NCI-H2171 treated with DMSO at 0.1 percent for 48 hours (cell line): Measurements from ENCODE around the gene TJP2.
"Not testable (repeated sequence)": the region's sequence is repeated elsewhere in the genome, so short reads cannot be mapped to it uniquely, and the experiment has no call there.

Experiments used
- DNase-seq: peaks from one replicate; lab custom pipeline; 2025; lab: John Stamatoyannopoulos, UW

Gene TJP2

GRCh38 chr9:69293156-69293555, 119.1 kb downstream of the TJP2 start:
- no peak for DNase-seq

GRCh38 chr9:69295872-69296552, 121.9 kb downstream of the TJP2 start:
- DNase-seq, result no peak

- no peak for DNase-seq
Measured at GRCh38 chr9:69297300-69297980, 123.4 kb downstream of the TJP2 start.

- DNase-seq, result no peak
Measured at GRCh38 chr9:69299315-69299714, 125.2 kb downstream of the TJP2 start.

- DNase-seq, result no peak
Measured at GRCh38 chr9:69299826-69300225, 125.7 kb downstream of the TJP2 start.

GRCh38 chr9:69303331-69303730, 129.3 kb downstream of the TJP2 start:
- DNase-seq, result no peak

- DNase-seq, result not testable (repeated sequence)
Measured at GRCh38 chr9:69306895-69307445, 132.9 kb downstream of the TJP2 start.

- DNase-seq, result no peak
Measured at GRCh38 chr9:69307446-69308205, 133.5 kb downstream of the TJP2 start.

GRCh38 chr9:69308206-69308931, 134.3 kb downstream of the TJP2 start:
- no peak for DNase-seq

GRCh38 chr9:69313175-69313574, 139.1 kb downstream of the TJP2 start:
- no peak for DNase-seq

GRCh38 chr9:69314547-69314946, 140.5 kb downstream of the TJP2 start:
- DNase-seq, result no peak

- DNase-seq, result no peak
Measured at GRCh38 chr9:69317081-69317480, 143.0 kb downstream of the TJP2 start.

- no peak for DNase-seq
Measured at GRCh38 chr9:69317894-69318293, 143.8 kb downstream of the TJP2 start.

- peak; percentile 12 for DNase-seq
Measured at GRCh38 chr9:69319324-69320025, 145.4 kb downstream of the TJP2 start.

- DNase-seq, result no peak
Measured at GRCh38 chr9:69322256-69322655, 148.2 kb downstream of the TJP2 start.

GRCh38 chr9:69323861-69324260, 149.8 kb downstream of the TJP2 start:
- DNase-seq, result no peak
